Iris pigment epithelial cell (primary cell): ENCODE results near the gene PLTP.
"Not testable (repeated sequence)": the region's sequence is repeated elsewhere in the genome, so short reads cannot be mapped to it uniquely, and the experiment has no call there.

Source experiments
- DNase-seq: peaks from one replicate; pipeline ENCODE4 v3.0.0-alpha.2; 2011; ENCODE audit warnings: low read depth

The PLTP gene

DNA sequence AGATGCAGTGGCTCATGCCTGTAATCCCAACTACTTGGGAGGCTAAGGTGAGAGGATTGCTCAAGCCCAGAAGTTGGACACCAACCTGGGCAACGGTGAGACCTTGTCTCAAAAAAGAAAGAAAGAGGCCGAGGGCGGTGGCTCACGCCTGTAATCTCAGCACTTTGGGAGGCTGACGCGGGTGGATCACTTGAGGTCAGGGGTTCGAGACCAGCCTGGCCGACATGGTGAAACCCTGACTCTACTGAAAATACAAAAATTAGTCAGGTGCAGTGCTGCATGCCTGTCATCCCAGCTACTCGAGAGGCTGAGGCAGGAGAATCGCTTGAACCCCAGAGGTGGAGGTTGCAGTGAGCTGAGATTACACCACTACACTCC, 37.9 kb downstream of the PLTP start:
- not testable (repeated sequence) for DNase-seq

- no peak for DNase-seq
Measured at GRCh38 chr20:45873409-45874103, 38.4 kb downstream of the PLTP start.

DNA sequence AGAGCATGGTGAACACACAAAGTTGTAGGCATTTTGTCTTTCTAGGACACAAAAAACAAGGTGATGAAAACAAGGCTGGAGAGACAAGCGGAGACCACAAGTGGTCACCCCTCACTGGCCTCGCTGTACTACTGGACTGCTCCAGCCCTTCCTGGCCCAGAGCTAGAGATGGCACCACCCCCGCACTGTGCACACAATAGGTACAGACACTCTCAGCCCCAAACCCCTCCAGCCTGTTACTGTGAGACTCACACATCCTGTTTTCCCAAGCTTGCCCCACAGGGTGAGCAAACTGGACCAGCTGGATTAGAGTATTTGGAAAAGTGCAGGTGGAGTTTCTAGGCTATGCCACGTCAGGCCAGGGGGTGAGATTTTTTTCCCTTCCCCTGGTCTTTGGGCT, 39.3 kb downstream of the PLTP start:
- DNase-seq: no peak

- peak; percentile 73 for DNase-seq
Measured at GRCh38 chr20:45867819-45868176, 44.2 kb downstream of the PLTP start.

GRCh38 chr20:45867136-45867818, 44.7 kb downstream of the PLTP start:
- DNase-seq: no peak

GRCh38 chr20:45866454-45866853, 45.5 kb downstream of the PLTP start:
- DNase-seq: no peak

DNA sequence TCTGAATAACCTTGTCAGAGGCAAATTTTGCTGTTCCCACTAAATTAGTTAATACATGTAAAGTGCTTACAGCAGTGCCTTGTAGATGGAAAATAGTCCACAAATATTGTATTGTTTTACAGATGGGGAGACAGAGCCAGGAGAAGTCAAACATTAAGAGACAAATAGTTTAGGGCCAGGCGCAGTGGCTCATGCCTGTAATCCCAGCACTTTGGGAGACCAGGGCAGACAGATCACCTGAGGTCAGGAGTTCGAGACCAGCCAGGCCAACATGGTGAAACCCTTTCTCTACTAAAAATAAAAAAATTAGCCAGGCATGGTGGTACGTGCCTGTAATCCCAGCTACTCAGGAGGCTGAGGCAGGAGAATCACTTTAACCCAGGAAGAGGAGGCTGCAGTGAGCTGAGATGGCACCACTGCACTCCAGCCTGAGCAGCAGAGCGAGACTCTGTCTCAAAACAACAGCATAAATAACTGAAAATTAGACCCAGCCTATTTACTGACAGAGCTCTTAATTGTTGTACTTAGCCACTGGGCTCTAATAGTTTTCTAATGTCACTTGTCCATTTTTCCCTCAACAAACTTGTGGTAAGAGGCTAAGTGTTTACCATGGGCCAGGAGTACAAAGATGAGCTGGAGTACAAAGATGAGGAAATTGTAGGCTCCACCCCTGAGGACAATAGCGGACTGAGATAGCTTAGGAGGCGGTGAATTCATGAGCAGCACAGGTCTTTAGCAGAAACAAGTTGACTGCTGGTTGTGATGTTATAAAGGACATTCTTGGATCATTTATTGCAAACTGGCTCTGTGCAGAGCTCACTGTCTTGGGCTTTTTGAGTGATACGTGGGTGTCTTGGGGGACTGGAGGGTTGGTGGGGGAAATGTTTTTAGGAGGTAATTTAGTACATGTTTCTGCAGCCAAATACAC, 48.1 kb downstream of the PLTP start:
- no peak for DNase-seq

DNA sequence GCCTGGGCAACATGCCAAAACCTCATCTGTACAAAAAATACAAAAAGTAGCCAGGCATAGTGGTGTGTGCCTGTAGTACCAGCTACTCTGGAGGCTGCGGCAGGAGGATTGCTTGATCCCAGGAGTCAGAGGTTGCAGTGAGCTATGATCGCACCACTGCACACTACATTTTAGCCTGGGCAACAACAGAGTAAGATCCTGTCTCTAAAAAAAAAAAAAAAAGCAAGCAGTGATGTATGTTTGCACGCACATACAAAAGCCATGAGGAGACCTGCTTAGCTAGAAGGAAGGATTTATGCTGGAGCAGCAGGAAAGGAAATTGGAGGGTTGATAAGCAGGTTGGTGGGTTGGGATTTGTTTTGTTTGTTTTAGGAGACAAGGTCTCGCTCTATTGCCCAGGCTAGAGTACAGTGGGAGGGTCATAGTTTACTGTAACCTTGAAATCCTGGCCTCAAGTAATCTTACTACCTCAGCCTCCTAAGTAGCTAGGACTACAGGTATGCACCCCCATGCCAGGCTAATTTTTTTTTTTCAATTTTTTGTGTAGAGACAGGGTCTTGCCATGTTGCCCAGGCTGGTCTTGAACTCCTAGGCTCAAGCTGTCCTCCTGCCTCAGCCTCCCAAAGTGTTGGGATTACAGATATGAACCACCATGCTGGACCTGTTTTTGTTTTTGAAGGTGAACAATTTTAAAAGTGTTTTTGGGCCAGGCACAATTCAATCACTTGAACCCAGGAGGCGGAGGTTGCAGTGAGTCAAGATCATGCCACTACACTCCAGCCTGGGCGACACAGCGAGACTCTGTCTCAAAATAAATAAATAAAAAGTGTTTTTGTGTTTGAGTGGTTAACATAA, 50.5 kb downstream of the PLTP start:
- DNase-seq: no peak

DNA sequence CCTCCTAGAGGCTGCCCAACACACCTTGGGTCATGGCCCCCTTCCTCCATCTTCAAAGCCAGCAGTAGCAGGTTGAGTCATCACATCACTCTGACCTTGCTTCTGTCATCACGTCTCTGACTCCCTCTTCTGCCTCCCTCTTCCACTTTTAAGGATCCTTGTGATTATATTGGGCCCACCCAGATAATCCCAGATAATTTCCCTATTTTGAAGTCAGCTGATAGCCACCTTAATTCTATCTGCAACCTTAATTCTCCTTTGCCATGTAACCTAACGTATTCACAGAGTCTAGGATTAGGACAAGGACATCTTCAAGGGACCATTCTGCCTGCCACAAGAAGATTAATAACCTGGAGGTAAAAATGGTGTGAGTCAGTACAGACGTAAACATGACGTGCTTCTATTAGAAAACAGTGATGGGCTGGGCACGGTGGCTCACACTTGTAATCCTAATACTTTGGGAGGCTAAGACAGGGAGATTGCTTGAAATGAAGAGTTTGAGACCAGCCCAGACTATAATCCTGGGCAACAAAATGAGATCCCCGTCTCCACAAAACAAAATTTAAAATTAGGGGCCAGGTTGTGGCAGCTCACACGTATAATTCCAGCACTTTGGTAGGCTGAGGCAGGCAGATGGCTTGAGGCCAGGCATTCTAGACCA, 51.3 kb downstream of the PLTP start:
- DNase-seq: peak; percentile 42

DNA sequence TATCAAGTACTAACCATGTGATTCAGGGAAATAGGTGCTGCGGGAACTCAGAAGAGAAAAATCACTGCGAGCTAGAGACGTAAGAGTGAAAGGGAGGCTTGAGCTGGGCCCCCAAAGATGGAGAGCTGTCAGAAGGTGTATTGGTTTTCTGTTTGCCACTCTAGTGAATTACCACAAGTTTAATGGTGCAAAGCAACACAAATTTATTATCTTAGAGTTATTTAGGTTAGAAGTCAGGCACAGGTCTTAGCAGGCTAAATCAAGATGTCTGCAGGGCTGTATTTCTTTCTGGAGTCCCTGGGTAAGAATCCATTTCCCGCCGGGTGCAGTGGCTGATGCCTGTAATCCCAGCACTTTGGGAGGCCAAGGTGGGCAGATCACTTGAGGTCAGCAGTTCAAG, 52.0 kb downstream of the PLTP start:
- DNase-seq: no peak

DNA sequence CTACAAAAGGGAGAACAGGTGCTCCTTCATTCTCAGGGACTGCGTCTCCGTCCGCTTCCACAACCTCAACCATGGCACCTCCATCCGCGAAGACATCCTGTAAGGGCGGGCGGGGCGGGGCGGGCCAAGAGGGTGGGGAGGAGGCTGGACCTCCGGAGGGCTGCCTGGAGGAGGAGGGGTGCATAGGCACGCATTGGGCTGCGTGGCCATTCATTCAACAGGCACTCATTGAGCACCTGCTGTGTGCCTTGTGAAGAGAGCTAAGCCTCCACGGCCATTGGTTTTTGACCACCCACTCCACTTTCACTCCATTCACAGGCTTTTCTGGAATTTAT, 54.1 kb downstream of the PLTP start:
- peak; percentile 24 for DNase-seq

DNA sequence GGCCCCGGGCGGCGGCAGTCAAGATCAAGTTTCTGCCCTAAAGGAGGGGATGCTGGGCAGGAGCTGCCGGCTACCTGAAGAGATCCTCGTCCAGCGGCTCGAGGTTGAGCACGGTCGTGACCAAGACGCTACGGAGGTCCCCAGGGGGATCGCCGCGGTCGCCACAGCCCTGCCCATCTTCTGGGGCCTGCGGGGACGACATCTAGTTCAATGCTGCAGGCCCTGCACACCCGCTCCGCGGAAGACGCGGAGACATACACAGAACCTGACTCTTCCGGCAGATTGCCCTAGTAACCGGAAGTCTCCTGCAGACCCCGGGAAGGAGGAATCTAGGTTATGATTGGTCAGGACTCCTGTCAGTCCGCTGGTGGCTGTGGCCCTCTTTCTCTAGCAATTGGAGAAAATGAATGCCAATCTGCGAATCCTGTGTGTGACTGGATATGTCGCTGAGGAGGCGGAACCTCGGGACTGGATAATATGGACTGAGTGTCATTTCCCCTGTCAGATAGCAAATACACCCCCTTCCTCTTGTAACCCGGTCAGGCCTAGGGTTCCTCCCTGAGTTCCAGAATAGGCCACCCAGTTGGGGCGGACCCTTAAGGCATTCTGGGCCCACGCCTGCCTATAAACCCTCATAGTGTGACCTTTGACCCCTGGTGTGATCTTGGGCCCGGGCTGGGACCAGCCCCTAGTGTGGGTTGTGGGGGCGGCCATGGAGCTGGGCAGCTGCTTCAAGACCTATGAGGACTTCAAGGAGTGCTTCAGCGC, 54.7 kb downstream of the PLTP start, which contains the start of the genes ACOT8 and ZSWIM3:
Gene ACOT8, minus strand, starts transcription at position 279 of the 768 bp plus-strand sequence. Its CDS starts 77 bp downstream, at position 202.
Gene ZSWIM3, plus strand, starts transcription at position 501 of the 768 bp plus-strand sequence. Its CDS starts 212 bp downstream, at position 713.
- DNase-seq: peak; percentile 100

- no peak for DNase-seq
Measured at GRCh38 chr20:45853484-45853883, 58.5 kb downstream of the PLTP start.

- DNase-seq: no peak
Measured at GRCh38 chr20:45852326-45852725, 59.6 kb downstream of the PLTP start.

GRCh38 chr20:45851501-45851900, 60.5 kb downstream of the PLTP start:
- no peak for DNase-seq

- no peak for DNase-seq
Measured at GRCh38 chr20:45850926-45851325, 61.0 kb downstream of the PLTP start.

GRCh38 chr20:45850238-45850637, 61.7 kb downstream of the PLTP start:
- no peak for DNase-seq

DNA sequence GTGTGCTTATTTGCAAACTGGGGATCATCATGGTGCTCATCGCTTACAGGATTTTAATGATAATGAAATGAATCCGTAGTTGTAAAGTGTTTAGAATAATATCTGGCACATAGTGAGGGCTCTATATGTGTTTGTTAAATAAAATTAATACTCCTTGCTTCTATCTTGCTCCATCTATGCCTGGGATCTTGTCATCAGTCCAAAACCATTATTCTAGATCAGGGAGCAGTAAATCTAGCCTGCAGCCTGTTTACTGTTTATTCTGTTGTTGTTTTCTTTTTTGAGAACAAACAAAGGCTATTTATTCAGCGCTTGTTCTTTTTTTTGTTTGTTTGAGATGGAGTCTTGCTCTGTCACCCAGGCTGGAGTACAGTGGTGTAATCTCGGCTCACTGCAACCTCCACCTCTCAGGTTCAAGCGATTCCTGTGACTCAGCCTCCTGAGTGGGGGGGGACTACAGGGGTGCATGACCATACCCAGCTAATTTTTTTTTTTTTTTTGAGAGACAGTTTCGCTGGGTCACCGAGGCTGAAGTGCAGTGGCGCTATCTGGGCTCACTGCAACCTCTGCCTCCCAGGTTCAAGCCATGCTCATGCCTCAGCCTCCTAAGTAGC, 62.9 kb downstream of the PLTP start:
- DNase-seq: no peak
